Ishikawa (cell line): Measurements from ENCODE around the gene JMJD1C.

Source experiments
- CEBPB ChIP-seq: IDR thresholded peaks from 2 replicates; pipeline ENCODE4 v1.6.1; 2012
- EP300 ChIP-seq: IDR thresholded peaks from 2 replicates; pipeline ENCODE4 v1.6.1; 2012; ENCODE audit warnings: borderline replicate concordance
- FOXM1 ChIP-seq: IDR thresholded peaks from 2 replicates; pipeline ENCODE4 v1.6.1; 2012; ENCODE audit warnings: low read depth, borderline replicate concordance
- RAD21 ChIP-seq: IDR thresholded peaks from 2 replicates; pipeline ENCODE4 v1.6.1; 2012; ENCODE audit warnings: low read depth
- TAF1 ChIP-seq: IDR thresholded peaks from 2 replicates; pipeline ENCODE4 v1.6.1; 2012; ENCODE audit warnings: low read depth, mild to moderate bottlenecking
- YY1 ChIP-seq: IDR thresholded peaks from 2 replicates; pipeline ENCODE4 v1.6.1; 2012; ENCODE audit warnings: low read depth
- TF ChIP-seq, protein P1 (sequence below): IDR thresholded peaks from 2 replicates; pipeline ENCODE4 v1.6.1; 2012
- TF ChIP-seq, protein P2 (sequence below): IDR thresholded peaks from 2 replicates; pipeline ENCODE4 v1.6.1; 2012; ENCODE audit warnings: low read depth, mild to moderate bottlenecking

DNA sequence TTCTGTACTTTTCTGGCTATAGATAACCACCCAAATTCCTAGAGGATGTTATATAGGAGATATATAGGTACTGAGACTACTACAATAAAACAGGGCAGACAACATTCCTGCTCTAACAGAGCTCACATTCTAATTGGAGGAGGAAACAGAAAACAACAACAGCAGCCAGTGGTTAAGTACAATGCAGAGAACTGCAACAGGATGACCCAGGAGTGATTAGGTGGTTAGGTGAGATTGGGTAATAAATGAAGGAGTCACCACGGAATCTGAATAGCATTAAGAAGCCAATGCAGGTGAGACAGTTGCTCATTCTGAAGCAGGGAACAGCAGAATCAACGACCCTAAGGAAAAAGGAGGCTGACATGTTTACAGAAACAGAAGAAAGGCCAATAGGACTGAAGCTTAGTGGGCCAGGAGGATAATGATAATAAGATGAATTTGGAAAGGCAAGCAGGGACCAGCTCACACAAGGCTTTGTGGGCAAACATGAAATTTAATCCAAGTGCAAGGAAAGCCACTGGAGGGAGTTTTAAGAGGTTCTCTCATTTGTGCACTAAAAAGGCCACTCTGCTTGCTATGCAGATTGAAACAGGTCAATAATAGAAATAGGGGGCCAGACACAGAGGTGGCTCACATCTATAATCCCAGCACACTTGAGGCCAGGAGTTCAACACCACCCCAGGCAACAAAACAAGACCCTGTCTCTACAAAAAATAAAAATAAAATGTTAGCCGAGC is 38.5 kb upstream of the JMJD1C start:
- TF ChIP-seq RAD21 (no peak), TAF1 (no peak), FOXM1 (no peak), YY1 (no peak), EP300 (no peak), CEBPB (peak; percentile 63; the same call in 1 of the 2 replicates)
- TF ChIP-seq, protein P1, sequence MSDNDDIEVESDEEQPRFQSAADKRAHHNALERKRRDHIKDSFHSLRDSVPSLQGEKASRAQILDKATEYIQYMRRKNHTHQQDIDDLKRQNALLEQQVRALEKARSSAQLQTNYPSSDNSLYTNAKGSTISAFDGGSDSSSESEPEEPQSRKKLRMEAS, result no peak
- TF ChIP-seq, protein P2, sequence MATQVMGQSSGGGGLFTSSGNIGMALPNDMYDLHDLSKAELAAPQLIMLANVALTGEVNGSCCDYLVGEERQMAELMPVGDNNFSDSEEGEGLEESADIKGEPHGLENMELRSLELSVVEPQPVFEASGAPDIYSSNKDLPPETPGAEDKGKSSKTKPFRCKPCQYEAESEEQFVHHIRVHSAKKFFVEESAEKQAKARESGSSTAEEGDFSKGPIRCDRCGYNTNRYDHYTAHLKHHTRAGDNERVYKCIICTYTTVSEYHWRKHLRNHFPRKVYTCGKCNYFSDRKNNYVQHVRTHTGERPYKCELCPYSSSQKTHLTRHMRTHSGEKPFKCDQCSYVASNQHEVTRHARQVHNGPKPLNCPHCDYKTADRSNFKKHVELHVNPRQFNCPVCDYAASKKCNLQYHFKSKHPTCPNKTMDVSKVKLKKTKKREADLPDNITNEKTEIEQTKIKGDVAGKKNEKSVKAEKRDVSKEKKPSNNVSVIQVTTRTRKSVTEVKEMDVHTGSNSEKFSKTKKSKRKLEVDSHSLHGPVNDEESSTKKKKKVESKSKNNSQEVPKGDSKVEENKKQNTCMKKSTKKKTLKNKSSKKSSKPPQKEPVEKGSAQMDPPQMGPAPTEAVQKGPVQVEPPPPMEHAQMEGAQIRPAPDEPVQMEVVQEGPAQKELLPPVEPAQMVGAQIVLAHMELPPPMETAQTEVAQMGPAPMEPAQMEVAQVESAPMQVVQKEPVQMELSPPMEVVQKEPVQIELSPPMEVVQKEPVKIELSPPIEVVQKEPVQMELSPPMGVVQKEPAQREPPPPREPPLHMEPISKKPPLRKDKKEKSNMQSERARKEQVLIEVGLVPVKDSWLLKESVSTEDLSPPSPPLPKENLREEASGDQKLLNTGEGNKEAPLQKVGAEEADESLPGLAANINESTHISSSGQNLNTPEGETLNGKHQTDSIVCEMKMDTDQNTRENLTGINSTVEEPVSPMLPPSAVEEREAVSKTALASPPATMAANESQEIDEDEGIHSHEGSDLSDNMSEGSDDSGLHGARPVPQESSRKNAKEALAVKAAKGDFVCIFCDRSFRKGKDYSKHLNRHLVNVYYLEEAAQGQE, result no peak
